Ascending aorta (tissue), 2 donors: ENCODE measurements around the gene FAM98A. TPM values are rescaled to one million over a fixed set of nuclear protein-coding genes. Genes with fewer than 3 reads are reported as not detected.

Source experiments
- DNase-seq, 2 donors: peaks; one replicate each; pipeline ENCODE4 v3.0.0-alpha.2; 2019; ENCODE audit warnings: low spot score in 2 of 2
- H3K27ac ChIP-seq, 2 donors: fragments of 200-600 bp; sonication (generic); one replicate each; pipeline ENCODE4 v1.5.1; 2016 to 2017; ENCODE audit warnings: mild to moderate bottlenecking in 1 of 2
- H3K27me3 ChIP-seq: fragments of 200-600 bp; sonication (generic); one replicate; pipeline ENCODE4 v1.5.1; 2017
- H3K36me3 ChIP-seq, 2 donors: fragments of 200-600 bp; sonication (generic); one replicate each; pipeline ENCODE4 v1.5.1; 2016
- H3K4me1 ChIP-seq, 2 donors: fragments of 200-600 bp; sonication (generic); one replicate each; pipeline ENCODE4 v1.5.1; 2016 to 2017; ENCODE audit warnings: mild to moderate bottlenecking in 1 of 2
- H3K4me3 ChIP-seq, 2 donors: fragments of 200-600 bp; sonication (generic); one replicate each; pipeline ENCODE4 v1.5.1; 2016 to 2017; ENCODE audit warnings: mild to moderate bottlenecking in 1 of 2
- H3K9me3 ChIP-seq, 2 donors: fragments of 200-600 bp; sonication (generic); one replicate each; pipeline ENCODE4 v1.5.1; 2016
- intact Hi-C: fragments of 100-400 bp; cut with DNase I; formaldehyde crosslinking; loops from one replicate; pipeline ENCODE4 v1.15.1; 2023
- total RNA-seq: library from RNA; depleted of rRNA; stranded (reverse); fragments of >200 nt; gene quantifications from one replicate; pipeline ENCODE4 v1.1.0, GENCODE V29; 2016
- TF ChIP-seq, protein P1 (sequence below), 3 experiments: fragments of 200-600 bp in 2 of 3; fragments of 450-650 bp in 1 of 3; sonication (generic) in 2 of 3; IDR thresholded peaks; one replicate each; pipeline ENCODE4 v1.5.1; 2016 to 2019; ENCODE audit warnings: antibody characterized with exemption in 3 of 3, mild to moderate bottlenecking in 1 of 3, moderate library complexity in 1 of 3

FAM98A gene
- total RNA-seq, 1 donor from 2014 or later: 34.8 TPM

DNA sequence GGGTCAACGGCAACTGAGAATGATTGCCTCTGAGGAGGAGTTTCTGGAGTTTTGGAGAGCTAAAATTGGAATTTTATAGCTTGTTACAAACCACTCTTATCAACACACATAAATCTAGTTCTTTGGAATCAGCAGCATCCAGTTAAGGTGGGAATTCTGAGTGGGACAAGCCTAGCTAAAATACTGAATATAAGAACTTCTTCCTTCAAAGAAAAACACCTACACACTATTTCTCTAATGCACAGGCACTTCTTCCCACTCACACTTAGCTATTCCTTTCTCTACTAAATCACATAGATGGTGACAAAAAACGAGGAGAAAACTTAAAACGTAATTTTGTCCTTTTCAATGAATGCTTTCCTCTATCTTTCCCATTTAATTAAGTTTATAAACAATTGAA, 43.4 kb downstream of the FAM98A start:
- TF ChIP-seq, protein P1, sequence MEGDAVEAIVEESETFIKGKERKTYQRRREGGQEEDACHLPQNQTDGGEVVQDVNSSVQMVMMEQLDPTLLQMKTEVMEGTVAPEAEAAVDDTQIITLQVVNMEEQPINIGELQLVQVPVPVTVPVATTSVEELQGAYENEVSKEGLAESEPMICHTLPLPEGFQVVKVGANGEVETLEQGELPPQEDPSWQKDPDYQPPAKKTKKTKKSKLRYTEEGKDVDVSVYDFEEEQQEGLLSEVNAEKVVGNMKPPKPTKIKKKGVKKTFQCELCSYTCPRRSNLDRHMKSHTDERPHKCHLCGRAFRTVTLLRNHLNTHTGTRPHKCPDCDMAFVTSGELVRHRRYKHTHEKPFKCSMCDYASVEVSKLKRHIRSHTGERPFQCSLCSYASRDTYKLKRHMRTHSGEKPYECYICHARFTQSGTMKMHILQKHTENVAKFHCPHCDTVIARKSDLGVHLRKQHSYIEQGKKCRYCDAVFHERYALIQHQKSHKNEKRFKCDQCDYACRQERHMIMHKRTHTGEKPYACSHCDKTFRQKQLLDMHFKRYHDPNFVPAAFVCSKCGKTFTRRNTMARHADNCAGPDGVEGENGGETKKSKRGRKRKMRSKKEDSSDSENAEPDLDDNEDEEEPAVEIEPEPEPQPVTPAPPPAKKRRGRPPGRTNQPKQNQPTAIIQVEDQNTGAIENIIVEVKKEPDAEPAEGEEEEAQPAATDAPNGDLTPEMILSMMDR (IDR thresholded peaks at IDR 0.05): no peak
- H3K27ac ChIP-seq: peak overlapping the region in 1 of 2 donors; percentile 25
- intact Hi-C loops: no loop called here

DNA sequence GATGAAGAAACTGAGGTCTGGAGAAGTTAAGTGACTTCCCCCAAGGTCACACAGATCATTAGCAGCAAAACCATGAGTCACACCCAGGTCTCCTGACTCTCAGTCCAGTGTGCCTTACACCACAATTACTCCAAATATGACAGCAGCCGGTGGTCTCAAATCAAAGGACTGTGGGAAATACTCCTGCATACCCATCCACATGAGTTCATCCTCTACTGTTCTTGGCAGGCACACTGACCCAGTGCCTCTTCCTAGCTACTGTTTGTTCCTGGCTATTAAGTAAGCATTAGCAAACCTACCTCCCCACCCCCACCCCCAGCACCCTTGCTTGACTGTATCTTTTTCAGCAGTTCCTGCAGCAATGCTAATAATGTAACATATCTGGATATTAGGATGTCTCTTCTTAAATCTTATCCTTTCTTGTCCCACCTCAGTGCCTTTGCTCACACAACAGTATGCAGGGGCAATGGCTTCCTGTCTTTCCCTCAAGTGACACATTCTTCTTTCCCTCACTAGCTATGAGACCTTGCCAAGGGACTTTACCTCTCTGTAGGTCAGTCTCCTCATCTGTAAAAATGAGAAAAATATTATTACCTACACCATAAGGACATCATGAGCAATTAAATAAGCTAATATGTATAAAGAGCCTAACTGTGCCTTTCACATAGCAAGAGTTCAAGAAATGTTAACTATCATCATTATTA, 46.2 kb downstream of the FAM98A start:
- H3K27me3 ChIP-seq: no peaks in the 10 kb centered on the region
- TF ChIP-seq, protein P1 (IDR thresholded peaks at IDR 0.05): no peak
- no peaks in the 10 kb centered on the region for H3K4me1 ChIP-seq
- no peak overlapping the region for H3K27ac ChIP-seq
- intact Hi-C loops: no loop called here
- DNase-seq: no peak
- no peak overlapping the region for H3K4me3 ChIP-seq
- H3K36me3 ChIP-seq: no peaks in the 10 kb centered on the region
- no peaks in the 10 kb centered on the region for H3K9me3 ChIP-seq

More for the DNA sequence above, 43.4 kb downstream of the FAM98A start:
- DNase-seq: no peak
- H3K36me3 ChIP-seq: no peaks in the 10 kb centered on the region
- H3K4me3 ChIP-seq: no peak overlapping the region
- no peaks in the 10 kb centered on the region for H3K9me3 ChIP-seq
- H3K27me3 ChIP-seq: no peaks in the 10 kb centered on the region
- no peaks in the 10 kb centered on the region for H3K4me1 ChIP-seq

DNA sequence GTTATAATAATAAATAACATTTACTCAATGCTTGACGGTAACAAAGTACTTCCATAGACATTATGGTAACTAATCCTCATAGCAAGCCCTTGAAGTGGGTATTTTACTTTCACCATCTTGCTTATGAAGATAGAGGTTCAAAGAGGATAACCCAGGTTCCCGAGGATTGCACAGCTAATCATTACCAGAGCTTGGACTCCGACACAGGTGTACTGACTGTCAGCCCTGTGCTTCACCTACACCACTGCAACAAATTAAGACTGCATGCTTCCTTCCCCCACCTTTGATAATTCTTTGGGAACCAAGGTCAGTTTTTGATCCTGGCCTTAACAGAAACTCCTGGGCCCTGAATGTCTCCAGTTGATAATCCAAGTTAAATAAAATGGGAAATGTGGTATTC, 48.9 kb downstream of the FAM98A start:
- TF ChIP-seq, protein P1 (IDR thresholded peaks at IDR 0.05): no peak
- Histone ChIP-seq H3K4me1 (no peaks in the 10 kb centered on the region), H3K36me3 (no peaks in the 10 kb centered on the region), H3K4me3 (no peak overlapping the region), H3K9me3 (no peaks in the 10 kb centered on the region), H3K27ac (no peak overlapping the region), H3K27me3 (no peaks in the 10 kb centered on the region)
- no peak for DNase-seq
- intact Hi-C loops: no loop called here

DNA sequence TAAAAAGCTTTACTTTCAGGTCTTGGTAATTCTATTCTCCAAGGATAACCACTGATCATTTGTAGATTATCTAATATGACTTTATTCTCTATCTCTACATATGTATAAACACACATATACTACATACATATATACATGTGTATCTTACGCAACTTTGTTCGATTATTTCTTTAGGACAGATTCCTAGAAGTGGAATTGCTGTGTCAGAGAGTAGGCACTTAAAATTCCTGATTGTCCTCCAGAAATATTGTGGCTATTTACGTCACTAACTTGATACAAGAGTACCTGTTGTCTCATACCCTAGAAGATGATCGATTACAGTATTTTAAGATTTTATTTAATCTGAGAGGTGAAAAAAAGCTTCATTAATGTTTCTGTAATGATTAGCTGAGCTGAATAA, 57.9 kb downstream of the FAM98A start:
- Histone ChIP-seq H3K27me3 (no peaks in the 10 kb centered on the region), H3K36me3 (no peaks in the 10 kb centered on the region), H3K4me1 (peaks cover 0 to 3% of the 10 kb centered on the region in 2 donors), H3K27ac (no peak overlapping the region), H3K9me3 (no peaks in the 10 kb centered on the region), H3K4me3 (no peak overlapping the region)
- no peak for DNase-seq
- intact Hi-C loops: no loop called here
- TF ChIP-seq, protein P1 (IDR thresholded peaks at IDR 0.05): no peak

DNA sequence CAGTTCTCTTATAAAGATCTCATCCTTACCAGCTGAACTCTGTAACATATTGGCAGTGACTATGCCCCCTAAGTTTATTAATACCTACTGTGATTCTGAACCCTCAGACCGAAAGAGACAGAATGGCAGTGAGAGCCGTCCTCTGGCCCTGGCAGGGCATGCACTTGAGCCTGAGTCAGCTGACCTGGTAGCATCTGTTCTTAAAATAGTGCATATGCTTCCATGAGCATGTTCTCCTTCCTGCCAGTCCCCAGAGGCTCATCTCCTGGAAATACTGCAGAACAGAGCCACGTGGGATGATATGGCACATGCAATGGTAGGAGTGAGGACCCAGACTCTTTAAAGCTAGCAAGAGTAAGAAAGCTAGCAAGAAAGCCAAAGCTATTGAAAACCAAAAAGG, 63.7 kb downstream of the FAM98A start:
- H3K4me1 ChIP-seq: no peaks in the 10 kb centered on the region
- no peaks in the 10 kb centered on the region for H3K36me3 ChIP-seq
- no peak for DNase-seq
- no peaks in the 10 kb centered on the region for H3K27me3 ChIP-seq
- no peak overlapping the region for H3K4me3 ChIP-seq
- TF ChIP-seq, protein P1 (IDR thresholded peaks at IDR 0.05): no peak
- no peaks in the 10 kb centered on the region for H3K9me3 ChIP-seq
- no peak overlapping the region for H3K27ac ChIP-seq
- intact Hi-C loops: no loop called here

Other genes with a start within 250 kb of the FAM98A start
- 1.6 TPM for gene RASGRP3, start 122.7 kb downstream of the FAM98A start, total RNA-seq